ENCODE results near the gene NPAS1.

DNA sequence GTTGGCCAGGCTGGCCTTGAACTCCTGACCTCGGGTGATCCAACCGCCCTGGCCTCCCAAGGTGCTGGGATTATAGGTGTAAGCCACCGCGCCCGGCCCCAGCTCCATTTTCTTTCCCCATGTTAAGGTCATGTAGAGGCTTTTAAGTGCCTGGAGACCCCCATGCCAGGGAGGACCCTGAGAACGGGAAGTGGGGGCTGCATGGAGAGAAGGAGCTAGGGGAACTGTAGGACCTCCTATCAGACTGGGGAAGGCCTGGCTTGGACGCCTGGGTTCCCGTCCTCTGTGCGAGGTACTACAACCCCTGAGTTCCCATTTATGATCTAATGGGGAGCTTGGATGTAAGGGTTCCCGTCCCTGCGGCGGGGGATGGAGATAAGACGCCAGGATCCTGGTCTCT lies 714 bp upstream of the NPAS1 start:
- no peak for TF ChIP-seq GATA2 (IDR thresholded peaks at IDR 0.05; ENCODE audit: low read depth, low read length)
- TF ChIP-seq GATA3 (IDR thresholded peaks at IDR 0.05; ENCODE audit: low read depth, low read length): no peak

Measured in SH-SY5Y (cell line).